GM13976 (cell line): Measurements from ENCODE around the gene ATOSA.

ENCODE experiments used
- DNase-seq: peaks from one replicate; pipeline ENCODE4 v3.0.0; 2012; ENCODE audit warnings: low spot score
- in situ Hi-C: fragments of 300-500 bp; cut with MboI; formaldehyde crosslinking; loops from one replicate; pipeline ENCODE4 v1.12.0; 2022; ENCODE audit warnings: low sequenced_read_pairs, mixed read lengths, inconsistent platforms; ENCODE audit not compliant: unreplicated experiment
- TF ChIP-seq, protein P1 (sequence below): IDR thresholded peaks from 2 replicates; pipeline ENCODE4 v1.5.1; 2012; ENCODE audit warnings: borderline replicate concordance, mild to moderate bottlenecking; ENCODE audit not compliant: insufficient read depth; ENCODE audit errors: extremely low read depth, missing control alignments, control extremely low read depth

The ATOSA gene

DNA sequence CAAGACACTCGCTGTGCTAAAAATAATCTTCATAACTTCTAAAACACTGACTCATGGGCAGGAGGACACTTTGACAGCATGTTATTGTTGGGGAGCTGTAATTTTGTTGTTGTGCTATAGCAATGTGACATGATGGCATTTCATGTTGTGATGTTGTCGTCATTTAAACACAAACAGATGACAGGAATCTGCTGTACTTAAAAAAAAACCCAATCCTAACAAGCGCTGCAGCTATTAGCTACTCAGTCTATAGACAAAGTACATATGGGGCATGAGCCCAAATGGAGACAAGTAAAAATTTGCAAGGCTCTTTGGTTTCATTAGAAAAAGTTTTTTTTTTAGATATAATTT lies 828 bp upstream of the ATOSA start:
- DNase-seq: no peak
- in situ Hi-C loops: no loop called here
- TF ChIP-seq, protein P1, sequence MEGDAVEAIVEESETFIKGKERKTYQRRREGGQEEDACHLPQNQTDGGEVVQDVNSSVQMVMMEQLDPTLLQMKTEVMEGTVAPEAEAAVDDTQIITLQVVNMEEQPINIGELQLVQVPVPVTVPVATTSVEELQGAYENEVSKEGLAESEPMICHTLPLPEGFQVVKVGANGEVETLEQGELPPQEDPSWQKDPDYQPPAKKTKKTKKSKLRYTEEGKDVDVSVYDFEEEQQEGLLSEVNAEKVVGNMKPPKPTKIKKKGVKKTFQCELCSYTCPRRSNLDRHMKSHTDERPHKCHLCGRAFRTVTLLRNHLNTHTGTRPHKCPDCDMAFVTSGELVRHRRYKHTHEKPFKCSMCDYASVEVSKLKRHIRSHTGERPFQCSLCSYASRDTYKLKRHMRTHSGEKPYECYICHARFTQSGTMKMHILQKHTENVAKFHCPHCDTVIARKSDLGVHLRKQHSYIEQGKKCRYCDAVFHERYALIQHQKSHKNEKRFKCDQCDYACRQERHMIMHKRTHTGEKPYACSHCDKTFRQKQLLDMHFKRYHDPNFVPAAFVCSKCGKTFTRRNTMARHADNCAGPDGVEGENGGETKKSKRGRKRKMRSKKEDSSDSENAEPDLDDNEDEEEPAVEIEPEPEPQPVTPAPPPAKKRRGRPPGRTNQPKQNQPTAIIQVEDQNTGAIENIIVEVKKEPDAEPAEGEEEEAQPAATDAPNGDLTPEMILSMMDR: no peak

DNA sequence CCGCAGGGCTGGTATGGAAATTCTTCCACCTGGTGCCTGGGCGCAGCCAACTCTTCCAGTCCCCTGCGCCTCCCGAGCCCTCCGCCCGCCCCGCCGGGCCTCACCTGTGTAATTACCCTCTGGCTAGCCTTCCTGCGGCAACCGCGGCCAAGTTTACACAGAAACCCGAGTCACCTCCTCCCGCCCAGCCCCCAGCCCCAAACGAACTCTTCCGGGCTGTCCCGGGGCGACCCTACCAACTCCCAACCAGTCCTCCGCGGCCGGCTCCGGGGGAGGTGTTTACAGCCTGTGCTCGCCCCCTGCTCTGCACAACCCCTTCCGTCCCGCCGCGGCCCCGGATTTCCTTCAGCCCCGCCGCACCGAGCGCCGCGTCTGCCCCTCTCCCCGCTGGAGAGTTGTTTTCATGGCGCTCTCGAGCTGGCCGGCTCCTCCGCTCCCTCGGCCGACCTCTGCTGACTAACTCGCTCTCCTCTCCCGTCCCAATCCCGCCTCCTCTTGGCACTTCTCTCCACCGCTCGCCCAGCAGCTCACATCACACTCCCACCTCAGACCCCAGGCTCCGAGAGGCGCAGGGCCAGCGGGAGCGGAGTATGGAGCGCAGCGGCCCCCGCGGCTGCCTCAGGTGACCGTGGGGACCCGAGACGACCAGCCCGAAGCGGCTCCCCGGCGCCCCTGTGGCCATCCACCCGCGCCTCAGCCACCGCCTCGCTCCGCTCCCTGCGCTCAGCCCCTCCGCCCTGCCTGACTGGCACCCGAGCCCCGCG lies 538 bp downstream of the ATOSA start:
- DNase-seq: peak; percentile 60
- in situ Hi-C loops: no loop called here
- TF ChIP-seq, protein P1: no peak

DNA sequence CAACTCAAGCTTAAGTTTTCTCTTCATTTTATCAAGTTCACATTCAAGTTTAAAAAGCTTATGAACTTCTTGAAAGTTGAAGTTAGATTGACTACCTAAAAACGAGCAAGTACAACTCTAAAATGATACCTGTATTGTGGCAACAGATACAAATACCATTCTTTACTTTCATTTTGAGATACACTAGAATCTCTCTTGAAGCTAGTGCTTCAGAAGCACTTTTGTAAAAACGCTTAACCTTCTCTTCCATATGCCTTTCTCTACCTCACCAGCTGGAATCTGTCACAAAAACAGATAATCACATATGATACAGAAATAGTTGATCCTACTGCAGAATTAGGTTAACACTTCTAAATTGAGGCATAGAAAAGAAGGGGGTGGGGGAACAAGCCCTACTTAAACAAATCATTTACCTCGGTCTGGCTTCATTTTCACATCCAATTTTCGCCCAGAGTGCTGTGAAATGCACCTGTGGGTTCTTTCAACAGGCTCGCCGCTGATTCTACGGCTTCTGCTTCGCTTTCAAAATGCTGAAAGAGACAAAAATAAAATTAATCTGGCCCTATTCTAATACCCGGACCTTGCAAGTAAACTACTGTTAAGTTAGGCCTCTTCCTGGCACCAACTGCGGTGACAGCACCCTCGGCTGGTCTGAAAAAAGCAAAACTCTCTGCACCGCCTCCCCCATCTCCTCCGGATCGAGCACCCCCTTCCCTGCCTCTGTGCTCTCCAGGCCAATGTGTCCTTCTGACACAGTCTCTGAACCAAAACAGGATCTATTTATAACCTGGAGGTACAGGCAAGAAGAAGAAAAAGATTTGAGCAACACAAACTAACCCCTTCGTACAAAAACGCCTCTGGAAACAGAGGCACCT lies 1.4 kb downstream of the ATOSA start:
- DNase-seq: peak; percentile 58
- in situ Hi-C loops: no loop called here
- TF ChIP-seq, protein P1: no peak

DNA sequence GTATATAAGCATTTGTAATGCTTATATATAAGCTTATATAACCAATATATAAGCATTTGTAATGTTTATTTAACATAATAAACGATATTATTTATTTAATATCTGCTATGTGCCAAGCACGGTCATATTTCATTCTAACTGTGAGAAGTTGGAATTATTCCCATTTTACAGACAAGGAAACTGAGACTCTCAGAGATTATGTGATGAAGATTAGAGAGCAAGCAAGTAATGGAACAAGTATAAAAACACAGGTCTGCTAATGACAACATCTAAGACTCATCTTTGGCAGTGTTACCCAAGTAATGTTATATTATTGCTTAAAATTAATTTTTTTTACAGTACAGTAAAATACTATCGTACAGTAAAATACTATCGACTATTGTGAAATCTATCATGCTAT lies 4.4 kb downstream of the ATOSA start:
- TF ChIP-seq, protein P1: no peak
- no peak for DNase-seq
- in situ Hi-C loops: no loop called here

DNA sequence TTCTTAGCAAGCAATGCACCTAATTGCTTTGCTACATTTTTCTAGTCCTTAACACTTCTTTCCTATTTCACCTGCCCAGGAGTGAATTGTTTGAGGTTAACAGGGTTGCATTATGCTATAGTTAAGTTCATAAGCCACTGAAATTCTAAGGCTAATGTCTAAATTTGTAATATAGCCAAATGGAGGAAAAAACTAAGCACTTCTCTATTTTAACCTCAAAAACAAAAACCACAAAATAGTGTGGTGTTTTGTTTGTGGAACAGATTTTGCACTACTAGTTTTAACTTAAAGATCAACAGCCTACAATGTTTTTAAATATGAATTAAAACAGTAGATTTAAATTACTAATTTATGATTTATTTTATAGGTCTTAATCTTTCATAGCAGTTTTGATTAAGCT lies 5.5 kb downstream of the ATOSA start:
- DNase-seq: no peak
- TF ChIP-seq, protein P1: no peak
- in situ Hi-C loops: no loop called here

- TF ChIP-seq, protein P1: no peak
- DNase-seq: no peak
- in situ Hi-C loops: no loop called here
Measured at GRCh38 chr15:52673312-52673711, 5.9 kb downstream of the ATOSA start.
